Skin epidermis (tissue), 12 donors: Measurements from ENCODE around the gene CYP39A1.

Source experiments
- H3K27ac ChIP-seq, 21 experiments: fragments of 200-600 bp; sonication (generic) in 11 of 21; one replicate each; pipeline ENCODE4 v1.5.0; 2020; ENCODE audit warnings: mild to moderate bottlenecking in 3 of 21, inconsistent platforms in 2 of 21, moderate library complexity in 2 of 21
- H3K4me3 ChIP-seq, 7 experiments: fragments of 200-600 bp; sonication (generic) in 2 of 7; one replicate each; pipeline ENCODE4 v1.5.0; 2020; ENCODE audit warnings: inconsistent platforms in 2 of 7, mild to moderate bottlenecking in 2 of 7, moderate library complexity in 1 of 7

CYP39A1 gene

GRCh38 chr6:46652603-46653438, at the start of gene CYP39A1, which contains the start of gene SLC25A27:
TSS of gene CYP39A1 (minus strand) at chr6:46652818. CDS start at chr6:46652582, 236 bp downstream.
TSS of gene SLC25A27 (plus strand) at chr6:46652975. CDS start at chr6:46653193, 218 bp downstream.
- peak within 1 kb of the TSS; percentile 55 to 92 (median 83) for H3K4me3 ChIP-seq
- H3K27ac ChIP-seq, result peak within 1 kb of the TSS in 19 of 21 experiments; percentile 0 to 86 (median 71)

- Histone ChIP-seq H3K4me3 (no peak overlapping the region), H3K27ac (no peak overlapping the region)
Measured at GRCh38 chr6:46699970-46700369, 47.4 kb upstream of the CYP39A1 start.

DNA sequence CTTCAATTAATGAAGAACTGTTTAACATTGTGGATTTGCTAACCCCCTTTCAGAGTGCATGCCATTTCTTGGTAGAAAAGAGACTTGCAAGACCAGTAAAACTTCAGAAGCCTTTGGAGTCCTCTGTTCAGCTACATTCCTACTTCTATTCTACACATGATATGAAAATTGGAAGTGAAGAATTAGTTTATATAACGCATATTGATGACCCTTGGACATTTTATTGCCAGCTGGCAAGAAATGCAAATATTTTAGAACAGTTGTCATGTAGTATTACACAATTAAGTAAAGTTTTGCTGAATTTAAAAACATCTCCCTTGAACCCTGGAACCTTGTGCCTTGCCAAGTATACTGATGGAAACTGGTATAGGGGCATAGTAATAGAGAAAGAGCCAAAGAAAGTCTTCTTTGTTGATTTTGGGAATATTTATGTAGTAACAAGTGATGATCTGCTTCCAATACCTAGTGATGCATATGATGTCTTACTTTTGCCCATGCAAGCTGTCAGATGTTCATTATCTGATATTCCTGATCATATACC, 38.4 kb upstream of the CYP39A1 start:
- Histone ChIP-seq H3K4me3 (no peak overlapping the region), H3K27ac (no peak overlapping the region)

DNA sequence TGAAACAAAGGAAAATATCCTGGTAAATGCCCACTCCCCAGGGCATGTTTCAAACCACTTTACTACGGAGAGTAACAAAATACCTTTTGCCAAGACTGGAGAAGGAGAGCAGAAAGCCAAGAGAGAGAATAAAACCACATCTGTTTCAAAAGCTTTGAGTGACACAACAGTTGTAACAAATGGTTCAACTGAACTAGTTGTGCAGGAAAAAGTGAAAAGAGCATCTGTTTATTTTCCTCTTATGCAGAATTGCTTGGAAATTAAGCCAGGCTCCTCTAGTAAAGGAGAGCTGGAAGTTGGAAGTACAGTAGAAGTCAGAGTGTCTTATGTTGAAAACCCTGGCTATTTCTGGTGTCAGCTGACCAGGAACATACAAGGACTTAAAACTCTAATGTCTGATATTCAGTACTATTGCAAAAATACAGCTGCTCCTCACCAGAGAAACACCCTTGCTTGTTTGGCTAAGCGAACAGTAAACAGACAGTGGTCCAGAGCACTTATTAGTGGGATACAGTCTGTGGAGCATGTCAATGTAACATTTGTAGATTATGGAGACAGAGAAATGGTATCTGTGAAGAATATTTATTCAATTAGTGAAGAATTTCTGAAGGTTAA, 37.6 kb upstream of the CYP39A1 start:
- Histone ChIP-seq H3K27ac (no peak overlapping the region), H3K4me3 (no peak overlapping the region)

DNA sequence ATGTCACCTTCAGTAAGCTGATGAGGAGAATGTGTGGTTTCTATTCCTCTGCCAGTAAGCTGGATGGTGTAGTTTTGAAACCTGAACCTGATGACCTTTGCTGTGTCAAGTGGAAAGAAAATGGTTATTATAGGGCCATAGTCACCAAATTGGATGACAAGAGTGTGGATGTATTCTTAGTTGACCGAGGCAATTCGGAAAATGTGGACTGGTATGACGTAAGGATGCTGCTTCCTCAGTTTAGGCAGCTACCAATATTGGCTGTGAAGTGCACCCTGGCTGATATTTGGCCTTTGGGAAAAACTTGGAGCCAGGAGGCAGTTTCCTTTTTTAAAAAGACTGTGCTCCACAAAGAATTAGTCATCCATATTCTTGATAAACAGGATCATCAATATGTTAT, 37.0 kb upstream of the CYP39A1 start:
- H3K4me3 ChIP-seq, result no peak overlapping the region
- no peak overlapping the region for H3K27ac ChIP-seq

GRCh38 chr6:46688966-46689335, 36.3 kb upstream of the CYP39A1 start:
- no peak overlapping the region for H3K27ac ChIP-seq

GRCh38 chr6:46688117-46688965, 35.7 kb upstream of the CYP39A1 start:
- H3K27ac ChIP-seq, result no peak overlapping the region
- no peak overlapping the region for H3K4me3 ChIP-seq

More at GRCh38 chr6:46688966-46689335, 36.3 kb upstream of the CYP39A1 start:
- no peak overlapping the region for H3K4me3 ChIP-seq

DNA sequence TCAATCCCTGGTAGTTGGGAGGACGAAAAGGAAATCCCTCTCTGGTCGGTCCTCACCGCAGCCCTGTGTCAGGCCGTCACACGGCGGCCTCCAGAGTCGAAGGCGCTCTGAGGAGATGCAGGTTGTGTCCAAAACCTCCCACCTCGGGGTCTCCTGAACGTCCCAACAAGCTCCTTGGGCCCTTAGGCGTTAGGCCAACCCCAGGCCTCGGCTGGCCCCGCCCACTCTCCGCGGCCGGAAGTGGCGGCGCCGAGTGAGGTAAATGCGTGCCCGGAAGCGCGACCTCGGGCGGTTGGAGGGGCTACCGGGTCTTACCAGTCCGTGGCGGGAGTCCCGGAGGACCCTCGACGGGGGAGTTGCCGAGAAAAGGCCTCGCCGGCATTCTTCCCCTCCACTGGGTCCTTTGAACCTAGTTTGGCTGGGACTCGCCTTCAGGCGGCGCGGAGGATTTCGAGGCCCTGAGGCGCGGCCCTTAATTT, 35.0 kb upstream of the CYP39A1 start, which contains the start of gene TDRD6:
TSS of gene TDRD6 (plus strand) at position 267 of the 479 bp plus-strand sequence. CDS start 244 bp downstream, outside the sequence.
- no peak within 1 kb of the TSS for H3K27ac ChIP-seq
- no peak within 1 kb of the TSS for H3K4me3 ChIP-seq

- Histone ChIP-seq H3K4me3 (no peak overlapping the region), H3K27ac (no peak overlapping the region)
Measured at GRCh38 chr6:46684771-46685170, 32.2 kb upstream of the CYP39A1 start.

GRCh38 chr6:46677314-46677654, 24.7 kb upstream of the CYP39A1 start:
- no peak overlapping the region for H3K27ac ChIP-seq

DNA sequence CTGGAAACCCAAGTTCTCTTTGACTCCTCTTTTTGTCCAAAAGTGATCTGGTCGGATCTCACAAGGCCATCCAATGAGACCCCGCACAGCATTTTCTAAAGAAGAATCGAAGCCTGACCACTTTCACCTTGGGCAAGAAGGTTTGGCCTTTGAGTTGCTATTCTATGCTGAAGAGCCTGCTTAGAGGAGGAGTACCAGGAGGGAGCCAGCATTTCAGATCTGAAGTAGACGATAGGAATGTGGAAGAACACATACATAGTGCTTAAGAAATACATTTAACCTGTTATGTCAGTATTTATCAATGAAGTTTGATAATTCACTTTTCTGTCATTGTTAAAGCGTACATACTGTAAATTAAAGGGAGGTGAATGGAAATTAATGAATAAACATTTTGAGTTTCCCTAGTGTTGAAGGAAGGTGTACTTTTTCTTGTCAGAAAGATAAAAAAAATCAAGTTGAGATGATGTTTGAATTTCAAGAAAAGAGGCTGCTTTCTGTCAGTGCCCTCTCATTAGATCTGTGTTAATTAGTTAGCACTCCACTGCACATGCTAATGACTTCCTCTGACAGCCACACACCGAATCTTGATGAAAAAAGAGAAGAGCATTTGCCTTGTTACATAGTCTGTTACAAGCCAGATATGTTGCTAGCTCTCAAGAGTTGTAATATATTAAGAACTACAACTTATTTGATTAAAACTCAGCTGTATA, 24.1 kb upstream of the CYP39A1 start:
- no peak overlapping the region for H3K4me3 ChIP-seq
- H3K27ac ChIP-seq, result no peak overlapping the region

More at GRCh38 chr6:46677314-46677654, 24.7 kb upstream of the CYP39A1 start:
- no peak overlapping the region for H3K4me3 ChIP-seq

- Histone ChIP-seq H3K4me3 (no peak overlapping the region), H3K27ac (no peak overlapping the region)
Measured at GRCh38 chr6:46674410-46674809, 21.8 kb upstream of the CYP39A1 start.

GRCh38 chr6:46667377-46667776, 14.8 kb upstream of the CYP39A1 start:
- Histone ChIP-seq H3K27ac (no peak overlapping the region), H3K4me3 (no peak overlapping the region)

DNA sequence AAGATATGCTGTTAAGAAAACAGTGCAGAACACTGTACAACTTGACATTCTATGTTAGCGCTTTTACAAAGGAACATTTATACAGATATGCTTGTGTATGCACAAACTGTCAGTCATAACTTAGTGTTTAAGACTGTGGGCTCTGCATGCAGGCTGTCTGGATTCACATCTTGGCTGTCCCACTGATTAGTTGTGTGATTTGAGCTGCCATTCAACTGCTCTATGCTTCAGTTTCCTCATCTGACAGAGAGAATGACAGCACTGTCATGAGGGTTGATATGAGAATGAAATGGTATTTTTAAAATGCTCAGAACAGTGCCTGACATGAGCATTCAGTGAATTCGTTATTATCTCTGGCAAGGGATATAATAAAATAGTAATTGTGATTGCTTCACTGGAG, 8.9 kb upstream of the CYP39A1 start:
- Histone ChIP-seq H3K27ac (no peak overlapping the region), H3K4me3 (no peak overlapping the region)

- Histone ChIP-seq H3K4me3 (no peak overlapping the region), H3K27ac (no peak overlapping the region)
Measured at GRCh38 chr6:46657642-46658041, 5.0 kb upstream of the CYP39A1 start.

DNA sequence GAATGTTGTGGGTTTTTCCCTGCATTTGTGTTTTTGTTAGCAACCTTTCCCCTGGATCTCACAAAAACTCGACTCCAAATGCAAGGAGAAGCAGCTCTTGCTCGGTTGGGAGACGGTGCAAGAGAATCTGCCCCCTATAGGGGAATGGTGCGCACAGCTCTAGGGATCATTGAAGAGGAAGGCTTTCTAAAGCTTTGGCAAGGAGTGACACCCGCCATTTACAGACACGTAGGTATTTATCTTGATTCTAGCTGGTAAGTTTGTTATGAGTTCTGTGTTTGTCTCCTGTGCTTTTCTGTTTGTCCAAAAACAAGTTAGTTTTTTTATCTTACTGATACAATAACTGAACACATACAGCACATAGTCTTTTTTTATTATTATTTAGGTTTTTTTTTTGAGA, 3.2 kb upstream of the CYP39A1 start:
- no peak overlapping the region for H3K4me3 ChIP-seq

GRCh38 chr6:46653439-46654195, 999 bp upstream of the CYP39A1 start:
- Histone ChIP-seq H3K4me3 (peak overlapping the region; percentile 55 to 92 (median 83)), H3K27ac (peak overlapping the region in 14 of 21 experiments; percentile 0 to 86 (median 74))

More for the DNA sequence above, 3.2 kb upstream of the CYP39A1 start:
- no peak overlapping the region for H3K27ac ChIP-seq

DNA sequence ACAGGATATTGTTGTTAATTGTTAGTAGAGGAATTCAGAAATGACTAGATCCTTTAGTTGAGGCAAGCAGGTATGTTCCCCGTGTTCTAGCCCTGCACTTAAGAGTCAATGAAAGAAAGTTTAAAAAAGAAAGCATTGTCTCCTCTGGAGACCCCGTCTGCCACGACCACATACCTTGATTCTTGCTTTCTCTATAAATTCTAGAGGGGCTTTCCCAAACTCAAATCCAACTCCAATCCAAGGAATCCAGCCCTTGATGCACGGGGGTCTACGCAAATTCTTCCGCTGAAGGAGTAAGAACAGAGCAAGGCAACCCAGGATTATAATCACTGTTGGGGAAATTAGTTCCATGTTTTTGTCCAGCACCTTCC, 401 bp downstream of the CYP39A1 start:
- Histone ChIP-seq H3K4me3 (peak overlapping the region; percentile 55 to 92 (median 83)), H3K27ac (peak overlapping the region in 17 of 21 experiments; percentile 0 to 80 (median 69))
